HepG2 (cell line): ENCODE data around the gene AFTPH. TPM values are rescaled to one million over a fixed set of nuclear protein-coding genes. Genes with fewer than 3 reads are reported as not detected.

Source experiments
- EEA1 ChIP-seq: sonication (generic); formaldehyde crosslinking; IDR thresholded peaks from 2 replicates; pipeline ENCODE4 v1.5.1; 2020; ENCODE audit warnings: mild to moderate bottlenecking, missing genetic modification reagents, borderline replicate concordance
- ERF ChIP-seq: IDR thresholded peaks from 2 replicates; pipeline ENCODE4 v1.6.1; 2018; ENCODE audit warnings: missing biosample characterization, missing genetic modification reagents
- GATAD1 ChIP-seq: IDR thresholded peaks from 2 replicates; pipeline ENCODE4 v1.6.1; 2016; ENCODE audit warnings: missing genetic modification reagents, missing compliant biosample characterization
- KDM2A ChIP-seq: sonication (generic); formaldehyde crosslinking; IDR thresholded peaks from 2 replicates; pipeline ENCODE4 v1.4.0; 2020; ENCODE audit warnings: low read depth, missing genetic modification reagents, borderline replicate concordance
- LCORL ChIP-seq, 2 experiments: fragments of 450-650 bp in 1 of 2; sonication (generic) in 1 of 2; formaldehyde crosslinking in 1 of 2; IDR thresholded peaks; 2 replicates each; pipeline versions ENCODE4 v1.5.0 to v1.6.1; 2017 to 2020; ENCODE audit warnings: antibody characterized with exemption in 1 of 2, missing genetic modification reagents in 1 of 2
- MIER2 ChIP-seq: IDR thresholded peaks from 2 replicates; pipeline ENCODE4 v1.6.1; 2016; ENCODE audit warnings: missing biosample characterization, missing genetic modification reagents
- MIXL1 ChIP-seq: IDR thresholded peaks from 2 replicates; pipeline ENCODE4 v1.6.1; 2016
- NFYC ChIP-seq: IDR thresholded peaks from 2 replicates; pipeline ENCODE4 v1.6.1; 2016; ENCODE audit warnings: missing genetic modification reagents, missing compliant biosample characterization
- RAD21 ChIP-seq: fragments of 450-650 bp; formaldehyde crosslinking; IDR thresholded peaks from 2 replicates; pipeline ENCODE4 v1.5.0; 2020; ENCODE audit warnings: mild to moderate bottlenecking
- SMC3 ChIP-seq: IDR thresholded peaks from 2 replicates; pipeline ENCODE4 v1.6.1; 2011; ENCODE audit warnings: low read length, improper control_type of control experiment
- SP140L ChIP-seq: sonication (generic); formaldehyde crosslinking; IDR thresholded peaks from 2 replicates; pipeline ENCODE4 v1.4.0; 2020; ENCODE audit warnings: missing genetic modification reagents, borderline replicate concordance
- SP5 ChIP-seq: IDR thresholded peaks from 2 replicates; pipeline ENCODE4 v1.6.1; 2016; ENCODE audit warnings: low read depth, borderline replicate concordance
- STAG1 ChIP-seq: sonication (generic); formaldehyde crosslinking; IDR thresholded peaks from 2 replicates; pipeline ENCODE4 v1.4.0; 2020; ENCODE audit warnings: missing genetic modification reagents
- TEAD3 ChIP-seq: optimal IDR thresholded peaks from 2 replicates; pipeline ENCODE3; 2016; ENCODE audit warnings: borderline replicate concordance
- TGIF2 ChIP-seq: IDR thresholded peaks from 2 replicates; pipeline ENCODE4 v1.6.1; 2016; ENCODE audit warnings: control low read depth, missing compliant biosample characterization
- THAP11 ChIP-seq: IDR thresholded peaks from 2 replicates; pipeline ENCODE4 v1.6.1; 2016; ENCODE audit warnings: missing biosample characterization, missing genetic modification reagents
- WIZ ChIP-seq: sonication (generic); formaldehyde crosslinking; IDR thresholded peaks from 2 replicates; pipeline ENCODE4 v1.5.1; 2020; ENCODE audit warnings: mild to moderate bottlenecking, missing genetic modification reagents
- YY1 ChIP-seq: IDR thresholded peaks from 2 replicates; pipeline ENCODE4 v1.6.1; 2011; ENCODE audit warnings: low read length, low read depth, moderate library complexity, mild to moderate bottlenecking; ENCODE audit not compliant: insufficient read depth, insufficient replicate concordance
- ZMYM4 ChIP-seq: sonication (generic); formaldehyde crosslinking; IDR thresholded peaks from 2 replicates; pipeline ENCODE4 v1.8.1; 2023; ENCODE audit warnings: mild to moderate bottlenecking, missing genetic modification reagents
- ZNF709 ChIP-seq: sonication (generic); formaldehyde crosslinking; IDR thresholded peaks from 2 replicates; pipeline ENCODE4 v1.5.0; 2020; ENCODE audit warnings: mild to moderate bottlenecking, missing genetic modification reagents
- polyA plus RNA-seq, 8 experiments: library from polyadenylated mRNA; depleted of rRNA in 3 of 8; stranded (reverse) in 7 of 8; unstranded in 1 of 8; fragments of >200 nt; fragmentation: Illumina TruSeq in 4 of 8; extraction: Trizol in 4 of 8; gene quantifications; 2 replicates each; pipeline versions ENCODE4 v1.2.1 to v1.2.3, GENCODE V29; 2011 to 2016; ENCODE audit warnings: low read depth in 4 of 8, missing spikeins in 1 of 8, mixed read lengths in 1 of 8; ENCODE audit not compliant: insufficient read depth in 1 of 8
- total RNA-seq, 5 experiments: library from RNA; depleted of rRNA; stranded (reverse); fragments of >200 nt; fragmentation: Illumina TruSeq; extraction: Trizol; gene quantifications; 2 replicates each; pipeline ENCODE4 v1.2.3, GENCODE V29; 2016; ENCODE audit warnings: low read depth in 1 of 5
- TF ChIP-seq, protein P1 (sequence below): sonication (generic); formaldehyde crosslinking; IDR thresholded peaks from 2 replicates; pipeline ENCODE4 v1.5.0; 2020; ENCODE audit warnings: mild to moderate bottlenecking, missing genetic modification reagents, moderate library complexity
- TF ChIP-seq, protein P2 (sequence below): sonication (generic); formaldehyde crosslinking; IDR thresholded peaks from 2 replicates; pipeline ENCODE4 v1.5.1; 2020; ENCODE audit warnings: mild to moderate bottlenecking, moderate library complexity, missing genetic modification reagents
- TF ChIP-seq, protein P3 (sequence below): sonication (generic); formaldehyde crosslinking; IDR thresholded peaks from 2 replicates; pipeline ENCODE4 v1.4.0; 2020; ENCODE audit warnings: missing genetic modification reagents, mild to moderate bottlenecking, borderline replicate concordance

AFTPH gene
- total and polyA plus RNA-seq, 2 of the 13 experiments (the other 11 are each of a cell fraction or from before 2014, with no cell fraction given) = 27.5 to 36.8 TPM

DNA sequence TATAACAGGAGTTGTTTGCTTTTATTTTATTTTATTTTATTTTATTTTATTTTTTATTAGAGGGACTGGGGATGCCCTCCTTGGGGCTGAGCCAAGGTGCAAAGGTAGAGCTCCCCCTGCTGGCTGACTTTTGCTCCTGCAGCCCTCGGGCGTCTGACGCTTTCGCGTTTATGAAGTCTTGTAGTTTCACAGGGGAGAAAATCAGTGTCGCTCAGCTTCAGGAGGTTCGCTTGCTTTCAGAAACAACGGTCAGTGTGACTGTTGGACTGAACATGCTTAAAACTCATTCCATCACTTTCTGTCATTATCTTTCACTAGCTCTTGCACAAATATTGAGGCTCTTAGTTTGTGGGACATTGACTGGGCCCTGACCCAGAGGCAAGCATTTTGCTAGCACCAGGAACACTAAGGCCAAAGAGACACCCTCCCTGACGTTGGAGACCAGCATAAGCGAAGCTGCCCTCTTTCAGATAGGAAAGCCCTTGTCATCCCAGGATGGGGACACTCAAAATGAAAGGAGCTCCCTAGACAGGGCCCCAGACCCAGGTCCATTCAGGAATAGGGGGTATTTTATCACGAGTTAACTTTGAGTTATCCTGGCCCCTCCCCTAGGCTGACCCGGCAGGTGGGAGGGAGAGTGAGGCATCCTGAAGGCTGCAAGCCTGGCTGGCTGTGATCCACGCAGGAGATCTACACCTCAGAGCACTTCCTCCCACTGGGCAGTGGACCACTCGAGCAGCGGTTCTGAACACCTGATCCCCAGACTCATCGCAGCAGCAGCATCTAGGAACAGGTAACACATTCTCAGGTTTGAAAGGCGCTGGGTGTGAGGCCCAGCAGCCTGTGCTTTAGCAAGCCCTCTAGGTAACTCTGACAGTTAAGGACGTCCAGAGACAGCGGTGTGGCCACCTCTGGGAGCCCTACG lies 35.8 kb upstream of the AFTPH start (continued):
- TF ChIP-seq MIER2 (CRISPR knock-in tag) (0 out of 2 replicates have a peak, but pooled peaks have one; percentile 25), MIXL1 (CRISPR knock-in tag) (0 out of 2 replicates have a peak, but pooled peaks have one; percentile 22), SMC3 (peak; percentile 91), THAP11 (CRISPR knock-in tag) (peak; percentile 40; the same call in 1 of the 2 replicates), TEAD3 (CRISPR knock-in tag) (peak; percentile 9), KDM2A (CRISPR knock-in tag) (peak; percentile 65; the same call in 1 of the 2 replicates), ZMYM4 (CRISPR knock-in tag) (0 out of 2 replicates have a peak, but pooled peaks have one; percentile 28), EEA1 (peak; percentile 48; the same call in 1 of the 2 replicates), RAD21 (CRISPR knock-in tag) (peak; percentile 77), SP5 (CRISPR knock-in tag) (0 out of 2 replicates have a peak, but pooled peaks have one; percentile 15), NFYC (CRISPR knock-in tag) (no peak), WIZ (no peak), YY1 (peak; percentile 30), ERF (CRISPR knock-in tag) (0 out of 2 replicates have a peak, but pooled peaks have one; percentile 20), STAG1 (peak; percentile 84), SP140L (CRISPR knock-in tag) (peak; percentile 75; the same call in 1 of the 2 replicates), ZNF709 (no peak), GATAD1 (CRISPR knock-in tag) (0 out of 2 replicates have a peak, but pooled peaks have one; percentile 28), TGIF2 (CRISPR knock-in tag) (0 out of 2 replicates have a peak, but pooled peaks have one; percentile 41), LCORL (IDR thresholded peaks at IDR 0.05) (no peak), LCORL (CRISPR knock-in tag; IDR thresholded peaks at IDR 0.05) (0 out of 2 replicates have a peak, but pooled peaks have one; percentile 39)
- TF ChIP-seq, protein P1, sequence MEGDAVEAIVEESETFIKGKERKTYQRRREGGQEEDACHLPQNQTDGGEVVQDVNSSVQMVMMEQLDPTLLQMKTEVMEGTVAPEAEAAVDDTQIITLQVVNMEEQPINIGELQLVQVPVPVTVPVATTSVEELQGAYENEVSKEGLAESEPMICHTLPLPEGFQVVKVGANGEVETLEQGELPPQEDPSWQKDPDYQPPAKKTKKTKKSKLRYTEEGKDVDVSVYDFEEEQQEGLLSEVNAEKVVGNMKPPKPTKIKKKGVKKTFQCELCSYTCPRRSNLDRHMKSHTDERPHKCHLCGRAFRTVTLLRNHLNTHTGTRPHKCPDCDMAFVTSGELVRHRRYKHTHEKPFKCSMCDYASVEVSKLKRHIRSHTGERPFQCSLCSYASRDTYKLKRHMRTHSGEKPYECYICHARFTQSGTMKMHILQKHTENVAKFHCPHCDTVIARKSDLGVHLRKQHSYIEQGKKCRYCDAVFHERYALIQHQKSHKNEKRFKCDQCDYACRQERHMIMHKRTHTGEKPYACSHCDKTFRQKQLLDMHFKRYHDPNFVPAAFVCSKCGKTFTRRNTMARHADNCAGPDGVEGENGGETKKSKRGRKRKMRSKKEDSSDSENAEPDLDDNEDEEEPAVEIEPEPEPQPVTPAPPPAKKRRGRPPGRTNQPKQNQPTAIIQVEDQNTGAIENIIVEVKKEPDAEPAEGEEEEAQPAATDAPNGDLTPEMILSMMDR = peak; percentile 81
- TF ChIP-seq, protein P2, sequence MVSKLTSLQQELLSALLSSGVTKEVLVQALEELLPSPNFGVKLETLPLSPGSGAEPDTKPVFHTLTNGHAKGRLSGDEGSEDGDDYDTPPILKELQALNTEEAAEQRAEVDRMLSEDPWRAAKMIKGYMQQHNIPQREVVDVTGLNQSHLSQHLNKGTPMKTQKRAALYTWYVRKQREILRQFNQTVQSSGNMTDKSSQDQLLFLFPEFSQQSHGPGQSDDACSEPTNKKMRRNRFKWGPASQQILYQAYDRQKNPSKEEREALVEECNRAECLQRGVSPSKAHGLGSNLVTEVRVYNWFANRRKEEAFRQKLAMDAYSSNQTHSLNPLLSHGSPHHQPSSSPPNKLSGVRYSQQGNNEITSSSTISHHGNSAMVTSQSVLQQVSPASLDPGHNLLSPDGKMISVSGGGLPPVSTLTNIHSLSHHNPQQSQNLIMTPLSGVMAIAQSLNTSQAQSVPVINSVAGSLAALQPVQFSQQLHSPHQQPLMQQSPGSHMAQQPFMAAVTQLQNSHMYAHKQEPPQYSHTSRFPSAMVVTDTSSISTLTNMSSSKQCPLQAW (CRISPR knock-in tag) = peak; percentile 20; the same call in 1 of the 2 replicates
- TF ChIP-seq, protein P3, sequence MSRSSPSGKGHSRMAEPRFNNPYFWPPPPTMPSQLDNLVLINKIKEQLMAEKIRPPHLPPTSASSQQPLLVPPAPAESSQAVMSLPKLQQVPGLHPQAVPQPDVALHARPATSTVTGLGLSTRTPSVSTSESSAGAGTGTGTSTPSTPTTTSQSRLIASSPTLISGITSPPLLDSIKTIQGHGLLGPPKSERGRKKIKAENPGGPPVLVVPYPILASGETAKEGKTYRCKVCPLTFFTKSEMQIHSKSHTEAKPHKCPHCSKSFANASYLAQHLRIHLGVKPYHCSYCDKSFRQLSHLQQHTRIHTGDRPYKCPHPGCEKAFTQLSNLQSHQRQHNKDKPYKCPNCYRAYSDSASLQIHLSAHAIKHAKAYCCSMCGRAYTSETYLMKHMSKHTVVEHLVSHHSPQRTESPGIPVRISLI (CRISPR knock-in tag) = no peak
